Tongue (tissue), 2 donors: ENCODE results near the gene SRPK2. TPM values are rescaled to one million over a fixed set of nuclear protein-coding genes. Genes with fewer than 3 reads are reported as not detected.
"Not testable (repeated sequence)": the region's sequence is repeated elsewhere in the genome, so short reads cannot be mapped to it uniquely, and the experiment has no call there.

Experiments used
- DNase-seq: peaks from one replicate; pipeline ENCODE4 v3.0.0-alpha.2; 2015
- total RNA-seq: library from RNA; depleted of rRNA; stranded (reverse); fragments of >200 nt; gene quantifications from one replicate; pipeline ENCODE4 v1.2.3, GENCODE V29; 2014

Gene SRPK2
- total RNA-seq, 1 donor from 2014 or later, result 50.3 TPM

DNA sequence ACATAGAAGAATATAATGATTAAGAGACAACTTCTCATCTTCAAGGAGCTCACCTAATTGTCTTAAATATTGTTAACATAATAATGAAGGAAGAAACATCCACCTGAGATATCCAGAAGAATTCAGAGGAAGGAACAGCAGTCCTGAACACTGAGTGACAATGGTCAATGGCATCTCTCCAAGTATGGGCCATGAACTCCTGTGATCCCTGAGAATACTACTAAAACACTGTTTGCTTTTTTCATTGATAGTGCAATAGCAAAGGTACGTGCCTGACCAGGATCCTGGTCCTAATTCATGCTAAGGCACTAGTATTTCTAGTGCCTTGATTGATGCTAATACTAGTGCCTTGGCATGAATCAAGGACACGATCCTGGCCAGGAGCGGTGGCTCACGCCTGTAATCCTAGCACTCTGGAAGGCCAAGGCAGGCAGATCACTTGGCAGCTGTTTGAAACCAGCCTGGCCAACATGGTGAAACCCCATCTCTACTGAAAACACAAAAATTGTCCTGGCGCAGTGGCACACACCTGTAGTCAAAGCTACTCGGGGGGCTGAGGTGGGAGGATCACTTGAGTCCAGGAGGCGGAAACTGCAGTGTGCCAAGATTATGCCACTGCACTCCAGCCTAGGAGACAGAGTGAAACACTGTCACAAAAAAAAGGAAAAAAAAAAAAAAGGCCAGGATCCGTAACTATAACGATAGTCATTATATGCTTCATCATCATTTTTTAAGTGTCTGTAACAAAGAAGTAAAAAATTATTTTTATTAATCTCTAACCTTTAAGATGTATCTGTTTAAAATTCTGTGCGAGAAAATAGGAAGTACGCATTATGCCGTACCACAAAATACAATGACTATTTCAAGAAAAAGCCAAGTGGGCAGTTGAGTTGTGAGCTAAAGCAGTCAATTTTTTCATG, 49.1 kb downstream of the SRPK2 start:
- DNase-seq, result peak; percentile 30

DNA sequence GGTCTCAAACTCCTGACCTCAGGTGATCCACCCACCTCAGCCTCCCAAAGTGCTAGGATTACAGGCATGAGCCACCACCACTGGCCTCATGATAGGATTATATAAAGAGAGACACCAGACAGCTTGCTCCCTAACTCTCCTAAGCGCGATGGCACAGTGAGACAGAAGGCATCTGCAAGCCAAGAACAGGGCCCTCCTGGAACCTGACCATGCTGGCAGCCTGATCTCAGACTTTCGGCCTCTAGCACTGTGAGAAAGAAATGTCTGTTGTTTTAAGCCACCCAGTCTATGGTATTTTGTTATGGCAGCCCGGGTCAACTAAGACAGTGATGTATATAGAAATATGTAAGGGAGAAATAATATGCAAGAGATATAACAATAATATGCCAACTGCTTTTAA, 51.2 kb downstream of the SRPK2 start:
- DNase-seq, result no peak

DNA sequence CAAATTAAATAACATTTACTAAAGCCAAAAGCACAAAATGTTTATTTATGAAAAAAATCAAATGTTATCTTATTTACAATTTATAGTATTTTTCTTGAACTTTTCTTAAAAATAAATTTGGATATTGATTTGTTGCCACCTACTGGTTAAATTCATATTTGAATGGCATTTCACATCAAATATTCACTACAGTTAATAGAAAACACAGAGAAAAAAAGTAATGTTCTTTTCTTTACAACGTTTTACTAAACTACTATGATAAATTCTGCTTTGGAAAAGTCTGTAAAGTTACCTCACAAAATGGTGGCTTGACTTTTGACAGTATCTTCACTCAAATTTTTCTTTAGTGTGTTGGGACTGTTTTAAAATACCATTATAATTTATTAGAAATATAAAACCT, 52.7 kb downstream of the SRPK2 start:
- DNase-seq, result no peak

DNA sequence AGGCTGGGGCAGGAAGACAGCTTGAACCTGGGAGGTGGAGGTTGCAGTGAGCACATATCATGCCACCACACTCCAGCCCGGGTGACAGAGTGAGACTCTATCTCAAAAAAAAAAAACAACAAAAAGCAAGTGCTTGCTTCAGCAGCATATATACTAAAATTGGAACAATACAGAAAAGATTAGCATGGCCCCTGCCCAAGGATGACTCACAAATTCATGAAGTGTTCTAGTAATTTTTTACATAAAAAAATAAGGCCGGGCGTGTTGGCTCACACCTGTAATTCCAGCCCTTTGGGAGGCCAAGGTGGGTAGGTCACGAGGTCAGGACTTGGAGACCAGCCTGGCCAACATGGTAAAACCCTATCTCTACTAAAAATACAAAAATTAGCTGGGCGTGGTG, 56.1 kb downstream of the SRPK2 start:
- DNase-seq, result not testable (repeated sequence)

DNA sequence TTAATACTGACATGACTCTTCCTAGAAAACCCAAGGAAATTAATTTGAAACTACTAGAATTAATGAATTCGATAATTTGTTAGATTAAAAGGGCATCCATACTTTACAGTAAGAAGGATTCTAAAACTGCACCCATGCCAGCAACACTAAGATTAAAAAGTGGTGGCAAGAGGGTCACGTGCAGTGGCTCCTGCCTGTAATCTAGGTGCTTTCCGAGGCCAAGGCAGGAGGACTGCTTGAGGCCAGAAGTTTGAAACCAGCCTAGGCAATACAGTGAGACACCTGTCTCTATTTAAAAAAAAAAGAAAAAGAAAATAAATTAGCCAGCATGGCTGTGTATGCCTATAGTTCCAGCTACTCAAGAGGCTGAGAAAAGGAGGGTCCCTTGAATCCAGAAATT, 58.2 kb downstream of the SRPK2 start:
- no peak for DNase-seq

DNA sequence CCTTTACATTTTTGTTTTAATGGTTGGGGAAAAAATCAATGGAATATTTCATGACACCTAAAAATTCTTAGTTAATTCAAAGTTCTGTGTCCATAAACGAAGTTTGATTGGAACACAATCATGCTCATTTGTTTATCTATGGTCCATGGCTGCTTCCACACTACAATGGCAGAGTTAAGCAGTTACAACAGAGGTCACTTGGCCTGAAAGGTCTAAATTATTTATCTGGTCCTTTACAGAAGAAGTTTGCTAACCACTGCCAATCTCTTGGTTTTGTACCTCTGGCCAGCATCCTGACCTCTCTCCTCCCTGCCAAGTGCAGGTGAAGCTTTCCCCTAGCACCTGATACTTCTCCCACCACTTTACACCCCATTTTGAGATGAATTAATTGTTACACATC, 61.5 kb downstream of the SRPK2 start:
- DNase-seq, result no peak

DNA sequence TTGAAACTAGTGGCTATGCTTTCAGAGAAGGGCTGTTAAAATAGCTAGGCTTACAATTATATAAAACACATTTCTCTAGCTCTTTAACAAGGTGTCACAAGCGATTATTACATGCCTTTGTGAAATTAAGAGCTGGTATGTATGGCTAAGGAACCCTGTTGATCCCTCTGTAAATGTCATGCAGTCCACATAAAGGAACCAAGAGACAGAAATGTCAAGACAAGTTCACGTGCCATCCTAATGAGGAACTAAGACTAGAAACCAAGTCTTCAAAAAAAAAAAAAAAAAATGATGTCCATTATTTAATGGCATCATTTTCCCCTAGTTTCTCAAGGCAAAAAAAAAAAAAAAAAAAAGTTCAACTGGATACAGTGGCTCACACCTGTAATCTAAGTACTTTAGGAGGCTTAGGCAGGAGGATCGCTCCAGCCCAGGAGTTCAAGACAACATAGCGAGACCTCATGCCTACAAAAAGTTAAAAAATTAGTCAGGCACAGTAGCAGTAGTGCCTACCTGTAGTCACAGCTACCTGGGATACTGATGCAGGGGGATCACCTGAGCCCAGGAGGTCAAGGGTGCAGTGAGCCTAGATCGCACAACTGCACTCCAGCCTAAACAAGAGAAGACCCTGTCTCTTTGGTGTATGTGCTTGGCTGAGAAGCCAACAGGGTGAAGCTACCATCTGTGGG, 63.4 kb downstream of the SRPK2 start:
- DNase-seq, result no peak

DNA sequence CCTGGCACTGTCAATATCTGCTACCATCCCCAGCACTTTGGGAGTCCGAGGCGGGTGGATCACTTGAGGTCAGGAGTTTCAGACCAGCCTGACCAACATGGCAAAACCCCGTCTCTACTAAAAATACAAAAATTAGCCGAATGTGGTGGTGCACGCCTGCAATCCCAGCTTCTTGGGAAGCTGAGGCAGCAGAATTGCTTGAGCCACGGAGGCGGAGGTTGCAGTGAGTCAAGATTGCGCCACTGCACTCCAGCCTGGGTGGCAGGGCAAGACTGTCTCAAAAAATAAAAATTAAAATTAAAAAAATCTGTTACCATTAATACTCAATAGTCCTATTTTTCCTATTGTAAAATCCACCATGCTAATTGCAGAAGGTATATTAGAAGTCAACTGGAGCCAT, 64.1 kb downstream of the SRPK2 start:
- DNase-seq, result not testable (repeated sequence)

DNA sequence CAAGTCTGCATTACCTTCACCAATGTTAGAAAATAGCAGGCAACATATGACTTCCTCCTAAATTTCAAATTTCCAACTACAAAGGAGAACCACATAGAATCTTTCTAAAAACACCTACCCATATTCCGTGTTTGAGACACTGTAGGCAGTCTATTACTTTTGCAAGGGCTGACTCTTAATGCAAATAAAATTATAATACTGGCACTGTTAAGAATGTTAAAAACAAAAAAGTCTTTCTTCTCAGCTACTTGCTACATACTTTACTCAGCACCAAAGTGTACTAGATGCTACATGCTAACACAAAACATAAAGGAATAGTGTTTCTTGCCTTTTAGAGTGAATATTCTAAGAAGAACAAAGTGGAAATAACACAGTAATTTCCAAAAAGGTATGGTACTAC, 65.4 kb downstream of the SRPK2 start:
- no peak for DNase-seq

DNA sequence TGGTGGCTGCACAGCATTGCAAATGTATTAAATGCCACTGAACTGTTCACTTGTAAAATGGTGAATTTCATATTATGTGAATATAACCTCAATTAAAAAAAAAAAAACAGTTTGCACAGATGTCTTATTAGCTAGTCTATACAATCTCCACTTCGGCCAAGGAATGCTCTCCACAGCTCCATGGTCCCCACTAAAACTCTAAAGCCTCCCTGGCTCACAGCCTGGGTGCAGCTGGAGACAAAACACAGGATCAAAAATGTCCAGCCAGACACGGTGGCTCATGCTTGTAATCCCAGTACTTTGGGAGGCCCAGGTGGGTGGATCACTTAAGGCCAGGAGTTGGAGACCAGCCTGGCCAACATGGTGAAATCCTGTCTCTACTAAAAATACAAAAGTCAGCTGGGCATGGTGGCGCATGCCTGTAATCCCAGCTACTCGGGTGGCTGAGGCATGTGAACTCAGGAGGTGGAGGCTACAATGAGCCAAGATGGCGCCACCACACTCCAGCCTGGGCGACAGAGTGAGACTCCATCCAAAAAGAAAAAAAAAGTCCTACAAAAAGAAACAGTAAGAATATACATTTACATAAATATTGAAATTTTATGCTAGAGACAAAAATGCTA, 66.0 kb downstream of the SRPK2 start:
- peak; percentile 88 for DNase-seq

DNA sequence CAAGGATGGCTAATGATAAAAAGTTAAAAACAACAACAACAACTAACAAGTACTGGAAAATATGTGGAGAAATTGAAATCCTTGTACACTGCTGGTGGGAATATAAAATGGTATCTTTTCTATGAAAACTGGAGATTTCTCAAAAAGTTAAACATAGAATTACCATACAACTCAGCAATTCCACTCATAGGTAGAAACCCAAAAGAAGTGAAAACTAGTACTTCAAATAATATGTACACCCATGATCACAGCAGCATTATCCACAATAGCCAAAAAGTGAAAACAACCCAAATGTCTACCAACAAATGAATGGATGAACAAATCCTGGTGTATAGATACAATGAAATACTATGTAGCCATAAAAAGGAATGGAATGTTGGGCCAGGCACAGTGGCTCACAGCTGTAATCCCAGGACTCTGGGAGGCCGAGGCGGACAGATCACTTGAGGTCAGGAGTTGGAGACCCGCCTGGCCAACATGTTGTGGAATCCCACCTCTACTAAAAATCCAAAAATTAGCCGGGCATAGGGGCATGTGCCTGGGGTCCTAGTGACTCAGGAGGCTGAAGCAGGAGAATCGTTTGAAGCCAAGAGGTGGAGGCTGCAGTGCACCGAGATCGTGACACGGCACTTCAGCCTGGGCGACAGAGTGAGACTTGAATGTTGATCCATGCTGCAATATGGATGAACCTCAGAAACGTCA, 66.8 kb downstream of the SRPK2 start:
- no peak for DNase-seq

DNA sequence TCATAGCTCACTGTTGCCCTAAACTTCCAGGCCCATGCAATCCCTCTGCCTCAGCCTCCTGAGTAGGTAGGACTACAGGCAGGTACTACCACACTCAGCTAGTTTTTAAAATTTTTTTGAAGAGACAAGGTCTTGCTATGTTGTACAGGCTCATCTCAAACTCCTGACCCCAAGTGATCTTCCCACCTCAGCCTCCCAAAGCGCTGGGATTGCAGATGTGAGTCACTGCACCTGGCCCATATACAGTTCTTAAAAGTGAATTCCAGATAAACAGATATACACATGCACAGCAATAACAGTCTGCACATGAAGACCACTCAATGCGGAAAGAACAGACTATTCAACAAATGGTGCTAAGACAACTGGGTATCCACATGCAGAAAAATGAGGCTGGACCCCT, 67.8 kb downstream of the SRPK2 start:
- DNase-seq, result no peak

DNA sequence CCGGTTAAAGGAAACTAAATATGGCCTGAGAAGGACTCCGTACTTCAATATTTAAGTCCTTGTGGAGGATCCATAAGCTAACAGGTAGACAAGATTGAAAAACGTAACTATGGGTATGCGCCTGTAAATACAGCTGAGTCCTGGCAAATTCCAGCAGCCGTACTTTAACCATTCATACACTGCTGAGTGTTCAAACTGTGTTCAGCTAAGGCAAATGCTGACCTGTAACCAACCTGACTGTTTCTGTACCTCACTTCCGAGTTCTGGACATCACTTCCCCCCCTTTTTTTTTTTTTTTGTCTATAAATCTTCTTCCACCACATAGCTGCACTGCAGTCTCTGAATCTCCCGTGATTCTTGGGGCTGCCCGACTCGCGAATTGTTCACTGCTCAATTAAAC, 69.1 kb downstream of the SRPK2 start:
- DNase-seq, result no peak

DNA sequence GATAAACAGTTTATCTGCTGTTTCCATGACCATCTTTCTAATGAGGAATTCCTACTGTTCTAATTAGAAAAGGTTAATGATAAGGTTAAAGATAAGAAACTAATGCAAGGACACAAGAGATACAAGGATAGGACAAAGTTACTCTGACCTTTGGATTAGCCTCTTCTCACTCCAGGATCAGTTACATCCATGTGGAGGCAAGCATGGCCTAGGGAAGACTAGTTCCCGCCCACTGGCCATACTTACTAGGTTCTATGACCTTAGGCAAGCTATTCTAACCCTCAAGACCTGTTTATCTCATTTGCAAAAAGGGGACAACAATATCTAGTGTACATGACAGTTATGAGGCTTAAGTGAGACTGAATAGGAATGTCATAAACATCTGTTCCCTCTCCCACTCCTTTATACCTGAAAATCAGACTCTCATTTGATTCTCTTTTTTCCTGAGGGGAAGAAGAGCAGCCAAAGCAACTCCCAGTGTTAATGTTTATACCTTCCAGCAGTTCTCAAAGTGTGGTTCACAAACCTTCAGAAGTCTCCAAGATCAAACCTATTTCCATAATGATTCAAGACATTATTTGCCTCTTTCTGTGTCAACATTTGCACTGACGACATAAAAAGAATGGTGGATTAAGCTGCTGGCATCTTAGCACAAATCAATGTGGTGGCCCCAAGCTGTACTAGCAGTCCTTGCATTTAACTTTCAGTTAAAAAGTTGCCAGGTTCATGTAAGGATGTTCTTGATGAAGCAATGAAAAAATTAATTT, 72.0 kb downstream of the SRPK2 start:
- no peak for DNase-seq

DNA sequence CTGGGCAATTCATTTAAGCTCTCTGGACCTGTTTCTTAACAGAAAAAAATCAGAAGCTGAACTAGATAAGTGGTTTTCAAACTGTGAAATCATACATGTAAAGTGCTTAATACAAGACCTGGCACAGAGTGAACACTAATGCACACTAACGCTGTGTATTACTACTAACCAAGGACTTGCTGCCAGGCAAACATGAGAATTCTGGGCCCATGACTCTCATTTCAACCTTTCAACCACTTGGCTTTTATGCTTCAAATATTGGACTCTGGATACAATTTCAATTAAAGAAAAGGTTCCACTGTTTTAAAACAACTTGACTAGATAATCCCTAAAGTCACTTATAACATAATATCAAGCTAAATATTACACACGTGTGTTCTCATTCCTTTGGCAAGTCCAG, 73.4 kb downstream of the SRPK2 start:
- DNase-seq, result peak; percentile 27

DNA sequence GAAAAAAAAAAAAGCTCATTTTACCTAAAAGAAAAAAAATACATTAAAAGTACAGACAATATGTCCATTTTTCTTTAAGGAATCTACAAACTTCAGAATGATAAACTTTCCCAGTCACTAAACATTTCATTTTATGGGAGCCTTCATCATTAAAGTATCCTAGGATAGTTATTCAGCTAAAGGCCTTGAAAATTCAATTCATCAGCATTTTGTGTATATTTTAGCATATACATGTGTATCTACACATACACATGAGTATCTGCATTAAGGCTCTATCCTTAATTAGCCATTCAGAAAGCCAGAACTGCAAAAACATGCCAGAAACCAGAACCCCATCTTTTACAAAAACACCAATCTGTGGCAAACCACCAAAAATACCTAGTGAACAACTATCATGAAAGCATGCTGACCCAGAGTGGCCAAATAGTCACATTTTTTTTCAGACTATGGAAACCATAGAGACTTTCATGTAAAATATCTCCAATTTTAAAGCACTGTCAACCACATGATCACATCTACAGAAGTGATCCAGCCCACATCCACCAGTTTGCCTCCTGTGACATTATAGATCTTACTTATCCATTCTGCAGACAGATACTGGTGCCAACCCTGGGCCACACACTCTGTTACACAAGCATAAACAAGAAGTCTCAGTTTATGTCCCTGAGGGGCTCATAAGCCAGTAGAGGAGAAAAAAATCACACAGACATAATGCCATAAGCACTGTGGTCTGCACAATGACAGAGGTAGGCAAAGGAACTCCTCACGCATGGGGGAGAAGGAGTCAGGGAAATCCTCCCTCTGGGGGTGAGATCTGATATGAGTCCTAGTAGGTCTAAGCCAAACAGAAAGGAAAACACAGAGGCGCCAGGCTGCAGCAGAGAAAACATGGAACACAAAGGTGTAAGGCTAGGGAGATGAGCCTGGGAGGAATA, 79.2 kb downstream of the SRPK2 start:
- DNase-seq, result no peak

DNA sequence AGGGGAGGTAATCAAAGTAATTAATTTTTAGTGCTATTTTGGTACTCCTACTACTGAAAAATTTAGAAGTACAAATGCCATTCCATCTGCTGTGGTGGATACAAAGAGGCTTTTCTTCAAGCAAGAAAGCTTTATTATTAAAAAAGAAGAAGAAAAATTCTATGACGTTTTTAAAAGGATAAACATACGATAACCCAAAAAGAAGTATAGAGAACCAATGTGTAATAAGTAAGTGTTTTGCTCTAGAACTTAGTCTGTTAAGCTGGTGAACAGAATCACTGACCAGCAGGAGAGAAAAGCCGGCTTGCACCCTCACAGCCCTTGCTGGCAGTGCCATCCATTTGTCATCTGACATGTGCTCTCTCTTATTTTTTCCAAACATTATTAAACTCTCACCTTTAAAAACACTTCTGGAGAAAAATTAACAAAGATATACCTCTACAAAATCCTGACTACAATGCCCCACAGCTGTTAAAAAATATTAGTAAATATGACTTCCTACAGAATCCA, 81.5 kb downstream of the SRPK2 start:
- no peak for DNase-seq

DNA sequence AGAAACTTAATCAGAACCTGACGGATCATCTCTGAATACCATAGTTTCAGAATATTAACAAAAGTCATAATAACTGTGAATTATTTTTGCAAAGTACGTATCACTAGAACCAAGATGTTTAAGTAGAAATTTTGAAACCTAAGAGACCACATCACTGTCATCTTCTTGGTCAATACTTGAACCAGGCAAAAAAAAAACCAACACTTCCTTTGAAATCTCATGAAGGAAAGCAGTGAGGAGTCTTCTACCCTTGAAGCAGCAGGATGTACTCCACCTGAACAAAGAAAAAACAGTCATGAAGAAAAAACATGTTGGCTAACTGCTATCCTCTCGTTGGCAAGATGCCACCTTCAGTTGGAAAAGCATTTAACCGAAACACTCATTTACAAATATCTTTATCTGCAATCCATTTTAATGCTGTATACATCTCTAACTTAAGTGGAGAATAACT, 82.4 kb downstream of the SRPK2 start:
- peak; percentile 28 for DNase-seq

DNA sequence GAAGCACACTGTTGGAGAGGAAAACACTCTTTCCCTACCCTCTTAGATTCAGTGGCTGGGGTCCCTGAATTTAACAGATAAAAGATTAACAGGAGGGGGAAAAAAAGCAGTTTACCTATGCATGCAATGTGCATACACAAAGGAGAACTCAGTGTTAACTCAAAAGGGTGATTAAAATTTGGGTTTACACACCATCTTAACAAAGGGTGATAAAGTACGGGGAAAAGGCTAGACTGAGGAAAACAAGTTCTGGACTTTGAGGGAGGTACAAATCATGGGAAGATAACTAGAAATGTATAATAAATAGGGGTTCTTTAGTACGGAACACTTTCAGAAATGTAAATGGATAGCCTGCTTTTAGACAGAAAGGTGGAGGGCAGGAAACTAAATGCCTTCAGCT, 83.1 kb downstream of the SRPK2 start:
- no peak for DNase-seq
